SK-N-SH treated with all-trans-retinoic acid at 6 μM for 48 hours (cell line): ENCODE results near the gene RGS12.

Experiments
- ATAC-seq: fragments of 200-7000 bp; cut with Tn5 transposase; 3 replicates; pipeline ENCODE4 v1.9.1; 2020; ENCODE audit warnings: mild to moderate bottlenecking, moderate library complexity
- ARNTL ChIP-seq: fragments of 450-650 bp; formaldehyde crosslinking; IDR thresholded peaks from 2 replicates; pipeline ENCODE4 v1.5.0; 2020; ENCODE audit warnings: low read depth, mild to moderate bottlenecking, moderate library complexity, borderline replicate concordance
- BACH2 ChIP-seq: fragments of 250-450 bp; sonication (Bioruptor Pico); IDR thresholded peaks from 2 replicates; pipeline ENCODE4 v1.9.0; 2021; ENCODE audit warnings: mild to moderate bottlenecking, borderline replicate concordance
- CREB5 ChIP-seq: fragments of 250-450 bp; sonication (Bioruptor Pico); IDR thresholded peaks from 2 replicates; pipeline ENCODE4 v1.5.1; 2020; ENCODE audit warnings: low read depth, mild to moderate bottlenecking, moderate library complexity
- CSDC2 ChIP-seq: fragments of 250-450 bp; sonication (Bioruptor Pico); IDR thresholded peaks from 2 replicates; pipeline ENCODE4 v1.5.0; 2020; ENCODE audit warnings: mild to moderate bottlenecking, moderate library complexity
- CSRNP3 ChIP-seq: fragments of 250-450 bp; sonication (Bioruptor Pico); IDR thresholded peaks from 2 replicates; pipeline ENCODE4 v1.5.1; 2021; ENCODE audit warnings: mild to moderate bottlenecking, moderate library complexity
- ISL1 ChIP-seq: fragments of 250-450 bp; sonication (Bioruptor Pico); IDR thresholded peaks from 2 replicates; pipeline ENCODE4 v2.1.2; 2022; ENCODE audit warnings: mild to moderate bottlenecking, moderate library complexity
- OSR1 ChIP-seq: fragments of 250-450 bp; sonication (Bioruptor Pico); IDR thresholded peaks from 2 replicates; pipeline ENCODE4 v1.8.0; 2022; ENCODE audit warnings: moderate library complexity, mild to moderate bottlenecking, inconsistent platforms
- PATZ1 ChIP-seq: fragments of 250-450 bp; sonication (Bioruptor Pico); IDR thresholded peaks from 2 replicates; pipeline ENCODE4 v1.8.0; 2020; ENCODE audit warnings: mild to moderate bottlenecking, moderate library complexity, borderline replicate concordance
- POU6F1 ChIP-seq: fragments of 250-450 bp; sonication (Bioruptor Pico); IDR thresholded peaks from 2 replicates; pipeline ENCODE4 v1.8.0; 2021; ENCODE audit warnings: low read depth, mild to moderate bottlenecking, moderate library complexity, borderline replicate concordance
- RARB ChIP-seq: fragments of 250-450 bp; sonication (Bioruptor Pico); IDR thresholded peaks from 2 replicates; pipeline ENCODE4 v1.8.0; 2021; ENCODE audit warnings: mild to moderate bottlenecking, moderate library complexity
- TOX ChIP-seq: fragments of 250-450 bp; sonication (Bioruptor Pico); IDR thresholded peaks from 2 replicates; pipeline ENCODE4 v1.8.0; 2021; ENCODE audit warnings: mild to moderate bottlenecking, moderate library complexity, borderline replicate concordance
- TSHZ2 ChIP-seq: fragments of 250-450 bp; sonication (Bioruptor Pico); IDR thresholded peaks from 2 replicates; pipeline ENCODE4 v1.5.0; 2020; ENCODE audit warnings: mild to moderate bottlenecking, moderate library complexity
- ZC3H10 ChIP-seq: fragments of 250-450 bp; sonication (Bioruptor Pico); IDR thresholded peaks from 2 replicates; pipeline ENCODE4 v1.5.1; 2021; ENCODE audit warnings: mild to moderate bottlenecking, moderate library complexity
- ZFP3 ChIP-seq: fragments of 250-450 bp; sonication (Bioruptor Pico); IDR thresholded peaks from 2 replicates; pipeline ENCODE4 v1.5.0; 2020; ENCODE audit warnings: mild to moderate bottlenecking, moderate library complexity
- ZNF565 ChIP-seq: fragments of 450-650 bp; formaldehyde crosslinking; conservative IDR thresholded peaks from 2 replicates; pipeline ENCODE4 v1.5.0; 2020; ENCODE audit warnings: low read depth, mild to moderate bottlenecking, moderate library complexity
- ZNF70 ChIP-seq: fragments of 450-650 bp; formaldehyde crosslinking; IDR thresholded peaks from 2 replicates; pipeline ENCODE4 v1.5.0; 2020; ENCODE audit warnings: mild to moderate bottlenecking, moderate library complexity
- ZNF8 ChIP-seq: fragments of 450-650 bp; formaldehyde crosslinking; IDR thresholded peaks from 2 replicates; pipeline ENCODE4 v1.5.0; 2020; ENCODE audit warnings: mild to moderate bottlenecking, moderate library complexity

The RGS12 gene

GRCh38 chr4:3269991-3270611 is 22.7 kb upstream of the RGS12 start:
- TF ChIP-seq TSHZ2 (CRISPR knock-in tag) (no peak), POU6F1 (CRISPR knock-in tag) (no peak), CSRNP3 (CRISPR knock-in tag) (no peak), ZFP3 (no peak), ARNTL (CRISPR knock-in tag) (no peak), ZNF8 (CRISPR knock-in tag) (no peak)
- ATAC-seq = peak; percentile 33; the same call in 2 of the 3 replicates

GRCh38 chr4:3271131-3271530 is 21.7 kb upstream of the RGS12 start:
- no peak for ATAC-seq
- TF ChIP-seq TOX (CRISPR knock-in tag) (no peak), ISL1 (CRISPR knock-in tag) (no peak), ZNF70 (no peak), ARNTL (CRISPR knock-in tag) (no peak), ZNF565 (no peak), BACH2 (CRISPR knock-in tag) (no peak), ZNF8 (CRISPR knock-in tag) (no peak), PATZ1 (no peak)

- TF ChIP-seq BACH2 (CRISPR knock-in tag) (no peak), CREB5 (CRISPR knock-in tag) (no peak), OSR1 (CRISPR knock-in tag) (no peak), CSRNP3 (CRISPR knock-in tag) (no peak), RARB (CRISPR knock-in tag) (no peak), ZNF70 (no peak), ZC3H10 (CRISPR knock-in tag) (no peak), CSDC2 (CRISPR knock-in tag) (no peak), ISL1 (CRISPR knock-in tag) (no peak)
- ATAC-seq = no peak
Observed at GRCh38 chr4:3276986-3277385, 15.8 kb upstream of the RGS12 start.
